GM20431 (cell line): ENCODE data around the gene PIP4P1.

Experiments used
- in situ Hi-C: fragments of 300-500 bp; cut with MseI, MboI; formaldehyde crosslinking; loops from one replicate; pipeline ENCODE4 v1.15.0; 2020; ENCODE audit warnings: low sequenced_read_pairs; ENCODE audit not compliant: unreplicated experiment

Gene PIP4P1

DNA sequence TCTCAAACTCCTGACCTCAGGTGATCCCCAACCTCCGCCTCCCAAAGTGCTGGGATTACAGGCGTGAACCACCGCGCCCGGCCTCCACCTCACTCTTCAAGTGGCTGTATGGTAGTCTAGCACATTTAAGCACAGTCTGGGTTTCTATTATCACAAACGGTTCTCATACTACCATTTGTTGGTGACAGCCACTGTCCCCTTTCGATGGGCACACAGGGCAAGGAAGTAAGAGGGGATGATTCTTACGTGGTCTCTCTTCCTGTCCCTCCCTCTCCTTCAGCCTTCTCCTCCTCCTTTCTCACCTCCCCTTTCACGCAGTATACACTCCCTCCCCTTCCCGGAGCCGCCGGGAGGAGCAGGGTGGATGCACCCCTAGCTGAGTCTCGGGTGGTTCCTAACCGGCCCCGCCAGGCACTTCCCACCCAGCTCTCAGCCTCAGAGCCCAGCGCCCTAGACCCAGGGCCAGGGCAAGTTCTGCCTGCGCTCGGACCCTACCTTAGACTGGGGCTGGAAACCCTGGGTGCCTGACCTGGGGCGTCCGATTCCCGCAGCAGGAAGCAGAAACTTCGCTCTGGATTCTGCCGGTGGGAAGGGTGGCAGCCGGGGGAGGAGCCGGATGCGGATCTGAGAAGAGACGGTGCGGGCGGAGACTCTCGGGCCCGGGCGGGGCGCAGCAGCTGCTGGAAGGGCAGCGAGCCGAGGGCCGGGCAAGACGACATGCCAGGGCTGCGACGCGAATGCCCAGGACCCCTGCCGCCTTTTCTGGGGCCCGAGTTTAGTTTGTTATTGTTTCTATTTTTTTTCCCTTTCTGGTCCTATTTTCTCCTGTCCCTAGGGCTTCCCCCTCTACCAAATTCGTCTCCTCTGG, 48.1 kb downstream of the PIP4P1 start, which contains the start of gene TEP1:
Gene TEP1, minus strand, starts transcription at position 626 of the 868 bp plus-strand sequence. CDS start 5,062 bp downstream, outside the sequence.
- in situ Hi-C loops, result no loop called here

- in situ Hi-C loops, result no loop called here
These were observed 48.8 kb downstream of the PIP4P1 start for GRCh38 chr14:20412411-20412810.

DNA sequence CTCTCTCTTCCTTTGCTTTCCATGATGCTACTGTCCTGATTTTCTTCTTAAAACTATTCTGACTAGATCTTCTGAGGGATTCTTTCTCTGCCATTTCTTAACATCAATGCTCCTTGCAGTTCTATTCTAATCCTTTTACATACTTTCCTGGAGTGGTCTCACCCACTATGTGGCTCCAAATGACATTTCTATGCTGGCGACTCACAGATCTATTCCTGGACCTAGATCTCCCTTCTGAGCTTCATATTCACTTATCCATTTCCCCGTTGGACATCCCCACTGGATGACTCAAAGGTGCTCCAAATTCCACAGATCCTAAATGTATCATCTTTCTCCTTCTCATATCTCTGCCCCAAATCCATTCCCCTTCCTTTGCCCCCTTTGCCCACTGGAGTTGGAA, 52.0 kb downstream of the PIP4P1 start:
- in situ Hi-C loops, result no loop called here
